Fibroblast of gingiva (primary cell): ENCODE measurements around the gene TSACC.
"Not testable (repeated sequence)": the region's sequence is repeated elsewhere in the genome, so short reads cannot be mapped to it uniquely, and the experiment has no call there.

ENCODE experiments used
- DNase-seq: peaks from one replicate; pipeline ENCODE4 v3.0.0-alpha.2; 2011; ENCODE audit warnings: low read depth

The TSACC gene

DNA sequence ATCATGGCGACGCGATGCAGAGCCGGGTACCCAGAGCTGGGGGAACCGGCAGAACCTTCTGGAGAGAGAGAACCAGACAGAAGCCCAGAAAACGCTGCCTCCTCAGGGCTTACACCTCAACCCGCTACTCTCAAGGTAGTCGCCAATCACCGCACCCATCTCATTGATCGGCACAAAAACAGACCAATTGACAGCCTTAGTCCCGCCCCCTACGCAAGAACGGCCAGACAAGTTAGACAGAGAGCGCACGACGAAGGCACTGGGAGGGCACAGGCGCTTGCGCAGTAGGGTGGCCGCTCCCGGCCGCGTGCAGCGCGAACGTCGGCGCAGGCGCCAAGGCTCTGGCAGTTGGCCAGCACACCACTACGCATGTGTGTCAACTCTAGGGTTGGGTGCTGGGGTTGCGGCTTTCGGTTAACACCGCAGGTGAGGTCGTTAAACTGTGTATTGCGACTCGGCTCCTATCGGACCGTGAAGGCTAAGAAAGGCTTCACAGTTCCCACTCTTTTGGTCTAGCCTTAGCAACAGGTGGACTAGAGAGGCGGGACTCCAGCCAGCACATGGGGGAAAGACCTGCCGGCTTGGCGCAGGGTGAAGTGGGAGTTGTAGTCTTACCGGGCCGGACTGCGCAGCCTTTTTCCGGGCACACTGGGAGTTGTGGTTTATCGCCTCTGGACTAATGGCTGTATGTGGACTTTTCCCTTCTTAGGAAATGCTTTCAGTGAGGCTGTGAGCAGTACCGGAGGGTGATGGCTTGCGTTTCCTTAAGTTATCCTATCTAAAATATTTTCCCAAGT is at the start of gene TSACC, which contains the start of gene CCT3:
TSS of gene TSACC (plus strand) at position 347 of the 797 bp plus-strand sequence. CDS start 1,232 bp downstream, outside the sequence.
TSS of gene CCT3 (minus strand) at position 113 of the 797 bp plus-strand sequence. CDS start at position 5, 108 bp downstream.
- DNase-seq = peak; percentile 100

DNA sequence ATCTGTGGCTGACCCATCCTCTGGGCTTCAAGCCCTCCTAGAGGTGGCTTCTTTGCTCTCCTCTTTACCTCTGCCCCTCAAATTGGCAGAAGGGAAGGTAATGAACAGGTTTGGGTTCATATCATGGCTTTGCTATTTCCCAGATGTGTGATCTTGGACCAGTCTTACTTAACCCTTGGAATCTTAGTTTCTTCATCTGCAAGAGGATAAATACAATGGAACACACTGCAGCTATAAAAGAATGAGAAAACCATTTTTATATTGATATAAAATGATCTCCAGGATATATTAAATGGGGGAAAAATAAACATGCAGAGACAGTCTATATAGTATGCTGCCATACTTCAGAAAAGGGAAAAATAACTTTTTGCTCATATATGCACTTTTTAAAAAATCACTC is 48.5 kb upstream of the TSACC start:
- no peak for DNase-seq

DNA sequence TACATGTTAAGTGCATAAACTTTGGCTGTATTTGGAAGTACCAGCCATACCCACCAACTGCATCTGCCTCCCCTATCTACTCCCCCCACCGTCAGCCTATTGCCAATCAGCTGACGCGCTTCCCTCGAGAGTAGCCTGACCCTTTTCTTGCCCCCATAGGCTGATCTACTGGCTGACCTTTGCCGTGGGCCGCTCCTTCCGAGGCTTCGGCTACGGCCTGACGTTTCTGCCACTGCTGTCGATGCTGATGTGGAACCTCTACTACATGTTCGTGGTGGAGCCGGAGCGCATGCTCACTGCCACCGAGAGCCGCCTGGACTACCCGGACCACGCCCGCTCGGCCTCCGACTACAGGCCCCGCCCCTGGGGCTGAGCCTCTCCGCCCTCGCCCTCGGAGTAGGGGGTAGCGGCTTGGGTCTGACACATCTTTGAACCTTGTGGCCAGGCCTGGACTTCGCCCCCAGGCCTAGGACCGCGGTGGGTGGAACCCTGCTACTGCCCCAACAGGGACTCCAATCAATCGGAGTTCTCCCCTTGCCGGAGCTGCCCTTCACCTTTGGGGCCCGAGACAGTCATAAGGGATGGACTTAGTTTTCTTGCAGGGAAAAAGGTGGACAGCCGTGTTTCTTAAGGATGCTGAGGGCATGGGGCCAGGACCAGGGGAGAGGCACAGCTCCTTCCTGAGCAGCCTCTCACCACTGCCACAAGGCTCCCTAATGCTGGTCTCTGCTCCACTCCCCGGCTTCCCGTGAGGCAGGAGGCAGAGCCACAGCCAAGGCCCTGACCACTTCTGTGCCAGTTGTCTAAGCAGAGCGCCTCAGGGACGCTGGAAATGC is 46.9 kb upstream of the TSACC start:
- DNase-seq = peak; percentile 83

DNA sequence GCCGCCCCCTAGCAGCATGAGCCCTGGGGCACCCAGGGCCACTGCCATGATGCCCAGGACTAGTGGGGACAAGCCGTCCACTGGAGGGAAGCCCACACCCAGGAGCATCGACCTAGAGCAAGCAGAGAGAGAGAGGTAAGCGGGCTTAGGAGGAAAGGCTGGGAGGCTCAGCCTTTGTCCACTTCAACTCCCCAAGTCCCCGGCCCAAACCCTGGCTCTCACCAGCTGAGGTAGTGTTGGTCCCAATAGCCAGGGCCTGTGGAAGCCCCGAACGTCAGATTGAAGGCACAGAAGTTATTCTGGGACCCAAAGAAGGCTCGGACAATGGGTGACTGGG is 45.3 kb upstream of the TSACC start:
- DNase-seq = no peak

DNA sequence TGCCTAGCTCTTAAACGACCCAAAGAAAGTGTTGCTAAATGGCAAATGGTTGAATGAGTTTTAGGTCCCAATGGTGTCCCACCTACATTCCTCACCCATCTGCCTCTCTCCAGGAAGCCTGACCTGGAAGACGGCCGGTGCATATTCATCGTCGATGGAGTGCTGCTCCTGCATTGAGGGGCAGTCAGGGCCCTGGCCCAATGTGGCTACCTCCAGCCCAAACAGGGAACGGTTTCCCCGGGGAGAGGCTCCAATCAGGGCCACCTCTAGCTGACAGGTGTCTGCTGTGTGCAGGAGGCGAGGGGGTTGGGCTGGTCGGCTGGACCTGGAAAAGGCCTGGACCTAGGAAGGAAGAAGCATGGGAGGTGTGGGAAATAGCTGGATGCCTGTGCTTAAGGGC is 44.4 kb upstream of the TSACC start:
- no peak for DNase-seq

DNA sequence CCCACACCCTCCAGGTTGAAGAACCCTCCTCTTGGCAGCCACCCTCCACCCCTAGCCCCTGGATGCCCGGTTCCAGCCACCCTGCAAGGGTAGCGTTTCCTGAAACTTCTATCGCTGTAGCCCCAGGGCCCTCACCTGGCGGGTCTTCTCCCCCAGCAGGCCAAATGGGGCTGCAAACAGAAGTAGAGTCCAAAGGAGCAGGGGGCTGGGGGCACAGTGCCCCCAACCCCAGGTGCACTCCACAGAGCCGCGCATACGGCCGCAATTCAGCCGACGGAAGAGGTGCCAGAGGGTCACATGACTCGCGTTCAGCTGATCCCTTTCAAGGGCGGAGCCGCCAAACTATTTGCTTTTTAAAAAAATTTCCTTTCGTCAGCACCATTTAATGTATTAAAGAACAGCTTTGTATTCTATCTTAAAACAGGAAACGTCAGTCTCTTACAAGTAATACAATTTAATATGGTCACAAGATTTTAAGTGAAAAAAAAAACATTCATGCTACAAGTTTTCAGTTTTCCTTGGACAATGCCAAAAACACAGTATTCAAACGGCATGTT is 42.9 kb upstream of the TSACC start, which contains the start of gene GLMP:
TSS of gene GLMP (minus strand) at position 289 of the 557 bp plus-strand sequence. CDS start at position 255, 34 bp downstream.
- peak; percentile 58 for DNase-seq

DNA sequence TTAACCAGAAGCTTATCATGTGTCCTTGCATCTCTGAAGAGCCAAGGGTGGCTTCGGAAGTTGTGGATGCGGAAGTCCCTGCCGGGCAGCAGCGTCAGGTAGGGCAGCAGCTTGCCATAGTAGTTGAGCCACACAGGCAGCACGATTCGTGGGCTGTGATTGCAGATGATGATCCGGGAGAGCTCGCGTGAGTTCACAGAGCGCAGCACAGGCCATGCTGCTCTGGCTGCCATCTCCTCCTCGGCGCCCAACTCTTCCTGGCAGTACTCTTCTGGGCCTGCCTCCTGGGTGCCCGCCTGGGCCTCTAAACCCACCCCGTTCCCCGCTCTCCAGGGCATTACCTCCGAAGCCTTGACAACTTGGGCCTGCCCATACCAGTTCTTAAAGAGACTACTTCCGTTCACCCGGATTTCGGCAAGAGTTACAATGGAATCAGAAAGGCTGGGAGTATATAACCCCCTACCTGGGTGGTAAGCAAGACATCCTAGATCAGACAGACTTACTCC is 39.4 kb upstream of the TSACC start, which contains the start of gene VHLL:
TSS of gene VHLL (minus strand) at position 456 of the 506 bp plus-strand sequence. CDS start at position 338, 118 bp downstream.
- DNase-seq = no peak

DNA sequence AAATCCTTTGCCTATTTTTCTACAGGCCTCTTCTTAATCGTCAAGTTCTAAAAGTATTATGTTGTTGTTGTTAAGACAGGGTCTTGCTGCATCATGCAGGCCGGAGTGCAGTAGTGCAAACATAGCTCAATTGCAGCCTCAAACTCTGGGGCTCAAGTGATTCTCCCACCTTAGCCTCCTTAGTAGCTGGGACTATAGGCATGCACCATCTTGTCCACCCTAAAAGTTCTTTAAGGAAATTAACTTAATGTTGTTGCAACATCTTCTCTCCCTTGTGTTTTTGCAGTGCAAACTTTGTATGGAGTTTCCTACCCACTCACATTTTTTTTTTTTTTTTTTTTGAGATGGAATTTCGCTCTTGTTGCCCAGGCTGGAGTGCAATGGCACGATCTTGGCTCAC is 35.1 kb upstream of the TSACC start:
- DNase-seq = no peak

DNA sequence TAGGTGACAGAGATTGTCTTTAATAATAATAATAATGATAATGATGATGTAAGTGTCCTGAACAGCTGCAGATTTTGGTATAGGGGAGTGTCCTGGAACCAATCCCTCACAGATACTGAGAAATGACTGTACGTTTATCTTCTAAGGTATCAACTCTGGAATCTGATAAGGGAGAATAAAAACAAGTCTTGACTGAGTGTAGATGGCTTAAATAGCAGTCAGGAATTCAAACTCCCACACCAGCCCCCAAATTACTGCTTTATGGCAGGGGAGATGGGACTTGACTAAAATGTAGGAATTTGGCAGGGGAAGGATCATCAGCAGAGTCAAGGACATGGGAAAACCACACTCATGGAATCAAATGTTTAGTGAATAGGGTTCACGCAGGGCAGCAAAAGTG is 33.1 kb upstream of the TSACC start:
- no peak for DNase-seq

DNA sequence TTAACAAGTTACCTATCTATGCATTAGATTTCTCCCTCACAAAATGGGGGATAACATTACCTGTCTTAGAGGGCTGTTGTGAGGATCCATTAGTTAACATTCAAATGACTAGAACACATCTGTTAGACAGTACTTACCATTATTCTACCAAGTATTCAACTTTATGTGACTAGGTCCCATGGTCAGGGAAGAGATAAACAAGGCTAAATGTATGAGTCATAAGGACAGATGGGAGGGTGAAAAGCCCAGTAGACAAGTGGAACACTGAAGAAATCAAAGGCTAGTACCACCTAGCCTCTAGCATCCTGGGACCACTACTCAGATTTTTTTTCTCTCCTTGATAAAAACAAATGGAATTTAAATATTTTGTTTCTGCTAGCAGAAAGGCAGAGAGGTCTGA is 30.2 kb upstream of the TSACC start:
- DNase-seq = peak; percentile 21

DNA sequence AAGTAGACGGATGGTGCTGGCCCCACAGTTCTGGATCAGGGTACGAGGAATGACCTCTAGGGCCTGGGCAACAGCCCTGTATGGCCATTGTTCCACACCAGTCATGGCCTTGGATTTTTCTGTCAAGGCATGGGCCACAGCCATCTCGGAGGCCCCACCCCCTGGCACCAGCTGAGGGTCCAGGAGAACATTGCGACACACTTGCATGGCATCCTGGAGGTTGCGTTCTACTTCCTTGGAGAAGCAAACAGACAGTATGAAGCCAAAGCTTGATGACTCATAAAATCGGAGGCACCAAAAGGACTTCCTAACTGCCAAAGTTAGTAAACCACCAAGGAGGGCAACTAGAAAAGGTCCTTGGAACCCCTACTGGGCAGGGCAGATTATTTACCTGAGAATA is 27.4 kb upstream of the TSACC start:
- DNase-seq = peak; percentile 86

DNA sequence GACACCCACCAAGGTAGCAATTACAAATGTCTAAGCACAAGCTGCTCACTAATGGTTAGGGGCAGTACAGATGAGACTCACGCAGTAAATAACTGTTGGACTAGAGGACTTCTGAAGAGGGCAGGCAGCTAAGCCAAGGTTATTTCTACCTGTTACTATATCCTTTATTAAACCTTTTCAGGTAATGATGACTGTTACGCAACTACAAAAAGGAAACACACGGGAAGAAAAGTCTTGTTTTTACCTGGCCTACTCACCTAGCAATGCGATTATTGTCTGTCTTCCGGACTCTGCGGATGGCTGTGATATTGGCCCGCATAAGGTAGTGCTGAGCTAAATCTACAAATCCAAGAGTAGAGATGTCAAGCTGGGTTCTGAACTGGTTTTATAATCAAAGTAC is 21.4 kb upstream of the TSACC start:
- no peak for DNase-seq

DNA sequence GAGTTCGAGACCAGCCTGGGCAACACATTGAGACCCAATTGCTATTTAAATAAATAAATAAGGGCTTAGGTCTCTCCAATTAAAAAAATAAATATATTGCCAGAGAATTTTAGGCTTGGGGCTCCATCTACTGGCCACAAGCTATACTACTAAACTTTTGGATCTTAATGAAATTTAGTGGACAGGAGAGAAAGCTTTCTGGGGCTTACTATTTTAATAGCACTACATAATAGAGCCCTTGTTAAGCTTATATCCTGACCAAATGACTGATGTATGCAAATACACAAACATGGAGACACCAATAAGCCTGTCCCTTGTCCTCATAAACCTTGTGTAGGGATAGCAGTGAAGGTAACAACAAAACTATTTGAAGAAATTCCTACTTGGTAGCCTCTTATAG is 18.7 kb upstream of the TSACC start:
- no peak for DNase-seq

DNA sequence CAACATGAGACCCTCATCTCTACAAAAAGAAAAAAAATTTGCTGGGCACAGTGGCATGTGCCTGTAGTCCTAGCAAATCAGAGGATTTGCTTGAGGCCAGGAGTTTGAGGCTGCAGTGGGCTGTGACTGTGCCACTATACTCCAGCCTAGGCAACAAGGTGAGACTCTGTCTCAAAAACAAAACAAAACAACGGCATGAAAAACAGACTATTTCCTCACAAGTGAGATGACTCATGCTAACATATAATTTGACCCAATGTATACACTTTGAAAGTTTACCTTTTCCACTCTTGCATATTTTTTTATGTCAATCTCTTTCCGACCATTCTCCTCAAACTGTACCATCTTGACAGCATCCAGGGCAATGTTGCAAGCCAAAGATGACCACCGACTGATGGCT is 17.8 kb upstream of the TSACC start:
- DNase-seq = no peak

DNA sequence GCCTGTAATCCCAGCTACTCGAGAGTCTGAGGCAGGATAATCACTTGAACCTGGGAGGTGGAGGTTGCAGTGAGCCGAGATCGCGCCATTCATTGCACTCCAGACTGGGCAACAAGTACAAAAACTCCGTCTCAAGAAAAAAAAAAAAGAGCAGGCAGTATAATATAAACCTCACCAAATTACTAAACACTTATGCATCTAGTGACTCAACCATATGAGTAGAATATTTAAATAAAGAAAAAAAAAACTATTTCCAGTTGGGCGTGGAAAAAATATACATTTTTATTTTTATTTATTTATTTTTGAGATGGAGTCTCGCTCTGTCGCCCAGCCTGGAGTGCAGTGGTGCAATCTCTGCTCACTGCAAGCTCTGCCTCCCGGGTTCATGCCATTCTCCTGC is 15.1 kb upstream of the TSACC start:
- DNase-seq = peak; percentile 14

DNA sequence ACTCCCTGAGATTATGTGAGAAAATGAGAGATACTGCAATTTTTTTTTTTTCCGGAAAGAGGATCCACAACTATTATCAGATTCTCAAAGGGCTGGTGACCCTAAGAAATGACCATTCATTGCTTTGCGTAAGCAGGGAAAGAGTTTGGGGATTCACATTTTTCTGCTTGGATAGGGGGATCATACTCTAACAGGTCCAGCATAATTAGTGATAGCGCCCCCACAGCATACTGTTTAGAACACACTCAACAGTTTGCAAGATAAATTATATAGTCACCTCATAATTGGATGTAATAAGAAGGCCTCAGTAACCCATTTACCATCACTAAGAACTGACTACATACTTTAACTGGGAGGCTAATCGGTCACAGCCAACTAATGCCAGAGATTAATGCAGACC is 2.1 kb upstream of the TSACC start:
- no peak for DNase-seq

DNA sequence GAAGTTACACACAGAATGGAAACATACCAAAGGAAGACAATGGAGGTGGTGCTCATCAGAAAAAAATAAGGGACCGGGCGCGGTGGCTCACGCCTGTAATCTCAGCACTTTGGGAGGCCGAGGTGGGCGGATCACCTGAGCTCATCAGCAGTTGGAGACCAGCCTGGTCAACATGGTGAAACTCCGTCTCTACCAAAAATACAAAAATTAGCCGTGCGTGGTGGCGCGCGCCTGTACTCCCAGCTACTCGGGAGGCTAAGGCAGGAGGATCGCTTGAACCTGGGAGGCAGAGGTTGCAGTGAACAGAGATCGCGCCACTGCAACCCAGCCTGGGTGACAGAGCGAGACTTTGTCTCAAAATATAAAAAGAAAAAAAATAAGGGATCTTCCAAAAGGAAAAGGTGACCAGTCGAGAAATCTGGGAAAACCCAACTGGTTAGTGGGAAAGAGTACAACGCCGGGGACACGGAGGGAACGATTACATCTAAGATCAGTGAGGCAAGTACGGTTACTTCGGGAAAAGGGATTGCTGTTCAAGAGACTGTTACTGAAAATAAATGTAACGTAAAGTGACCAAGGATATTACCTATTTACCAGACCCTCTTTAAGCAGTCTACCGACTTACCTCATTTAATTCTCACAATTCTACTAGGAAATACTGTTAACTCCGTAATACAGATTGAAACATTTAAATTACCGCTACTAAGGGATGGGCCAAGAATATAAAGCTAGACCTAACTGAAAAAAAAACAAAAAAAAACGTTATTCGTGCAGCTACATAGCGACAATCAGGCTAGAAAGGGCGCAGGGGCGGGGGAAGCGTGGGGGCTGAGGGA is 1.1 kb upstream of the TSACC start:
- DNase-seq = no peak

DNA sequence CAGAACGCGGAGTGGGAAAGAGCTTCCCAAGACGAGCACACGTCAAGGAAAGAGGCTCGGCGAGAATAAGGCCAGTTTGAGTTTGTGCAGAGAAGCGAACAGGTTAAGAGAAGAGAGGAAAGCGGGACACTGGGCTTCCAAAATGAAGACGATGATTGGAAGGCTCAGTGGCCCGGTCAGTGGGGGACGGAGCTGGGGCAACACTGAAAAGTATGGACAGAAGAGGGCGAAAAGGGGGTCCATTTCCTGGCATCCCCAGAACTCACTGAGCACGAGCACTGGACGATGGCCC is 492 bp upstream of the TSACC start:
- no peak for DNase-seq

DNA sequence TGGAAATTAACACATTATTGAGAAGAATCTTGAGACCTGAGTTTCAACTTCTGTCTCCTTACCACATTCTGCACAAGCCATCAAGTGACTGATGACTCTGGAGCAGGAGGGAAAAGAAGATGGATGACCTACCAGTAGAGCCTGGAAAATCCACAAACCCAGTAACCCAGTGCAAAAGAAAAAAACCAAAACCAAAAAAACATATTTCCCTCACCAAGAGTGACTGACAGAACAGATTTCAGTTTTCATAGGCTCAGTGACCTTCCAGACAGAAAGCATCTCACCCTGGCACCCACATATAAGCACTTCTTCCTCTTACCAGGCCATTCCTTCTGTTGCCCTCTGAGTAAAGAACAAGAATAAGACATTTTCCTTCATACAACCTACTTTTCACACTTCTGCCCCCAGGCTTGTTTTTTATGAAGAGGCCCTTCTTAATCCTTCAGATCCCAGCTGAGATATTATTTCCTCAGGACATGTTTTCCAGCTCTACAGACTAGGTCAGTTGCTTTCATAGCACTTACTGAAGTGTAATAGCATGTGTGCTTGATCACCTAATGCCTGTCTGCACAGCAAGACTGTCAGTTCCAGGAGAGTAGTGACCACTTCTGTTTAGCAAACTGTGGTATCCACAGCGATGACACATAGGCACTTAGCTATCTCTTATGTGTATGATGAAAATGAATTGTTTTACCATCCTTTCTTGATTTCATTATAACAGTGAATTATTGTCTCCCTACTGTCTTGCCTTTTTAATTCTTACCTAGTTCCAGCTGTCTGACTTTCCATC is 4.0 kb downstream of the TSACC start:
- DNase-seq = peak; percentile 11

DNA sequence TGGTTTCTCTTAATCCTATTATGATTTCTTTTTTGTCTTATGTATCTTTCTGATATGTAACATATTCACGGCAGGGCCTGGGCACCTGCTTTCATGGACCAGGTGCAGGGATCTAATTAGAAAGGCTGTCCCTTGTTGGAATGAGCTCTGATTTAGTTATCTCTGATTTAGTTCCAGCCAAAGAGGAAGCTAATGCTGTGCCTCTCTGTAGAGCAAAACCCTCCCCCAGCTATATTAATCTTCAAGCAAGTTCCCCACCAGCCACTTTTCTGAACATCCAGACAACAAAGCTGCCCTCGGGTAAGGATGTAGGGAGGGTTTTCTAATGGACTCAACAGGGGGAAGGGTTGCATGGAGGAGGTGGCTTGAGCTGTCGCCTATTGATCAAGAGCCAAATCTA is 6.1 kb downstream of the TSACC start:
- DNase-seq = no peak

DNA sequence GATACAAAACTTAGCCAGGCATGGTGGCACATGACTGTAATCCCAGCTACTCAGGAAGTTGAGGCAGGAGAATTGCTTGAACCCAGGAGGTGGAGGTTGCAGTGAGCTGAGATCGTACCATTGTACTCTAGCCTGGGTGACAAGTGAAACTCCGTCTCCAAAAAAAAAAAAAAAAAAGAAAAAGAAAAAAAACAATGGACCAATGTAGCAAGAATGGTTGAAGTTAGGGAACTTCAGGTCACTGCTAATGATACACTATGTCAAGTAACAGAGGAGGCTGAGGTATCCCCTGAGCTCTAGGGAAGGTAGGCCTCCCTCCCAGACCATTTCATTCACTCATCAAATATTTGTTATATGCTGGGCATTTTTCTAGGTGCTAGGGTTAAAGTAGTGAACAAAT is 7.7 kb downstream of the TSACC start:
- DNase-seq = not testable (repeated sequence)
